Fibroblast of mammary gland (primary cell): ENCODE results near the gene PPP2R2B.
"Not testable (repeated sequence)": the region's sequence is repeated elsewhere in the genome, so short reads cannot be mapped to it uniquely, and the experiment has no call there.

Source experiments
- DNase-seq: peaks from one replicate; pipeline ENCODE4 v3.0.0-alpha.2; 2010; ENCODE audit warnings: low read depth
- H3K4me3 ChIP-seq: 2 replicates; pipeline ENCODE4 v1.5.1; 2011; ENCODE audit warnings: low read depth, mild to moderate bottlenecking, low read length, moderate library complexity; ENCODE audit not compliant: control insufficient read depth
- TF ChIP-seq, protein P1 (sequence below): conservative IDR thresholded peaks from 2 replicates; pipeline ENCODE4 v1.5.1; 2011; ENCODE audit warnings: low read depth, low read length, inconsistent platforms; ENCODE audit not compliant: control insufficient read depth, insufficient read depth

Gene PPP2R2B

DNA sequence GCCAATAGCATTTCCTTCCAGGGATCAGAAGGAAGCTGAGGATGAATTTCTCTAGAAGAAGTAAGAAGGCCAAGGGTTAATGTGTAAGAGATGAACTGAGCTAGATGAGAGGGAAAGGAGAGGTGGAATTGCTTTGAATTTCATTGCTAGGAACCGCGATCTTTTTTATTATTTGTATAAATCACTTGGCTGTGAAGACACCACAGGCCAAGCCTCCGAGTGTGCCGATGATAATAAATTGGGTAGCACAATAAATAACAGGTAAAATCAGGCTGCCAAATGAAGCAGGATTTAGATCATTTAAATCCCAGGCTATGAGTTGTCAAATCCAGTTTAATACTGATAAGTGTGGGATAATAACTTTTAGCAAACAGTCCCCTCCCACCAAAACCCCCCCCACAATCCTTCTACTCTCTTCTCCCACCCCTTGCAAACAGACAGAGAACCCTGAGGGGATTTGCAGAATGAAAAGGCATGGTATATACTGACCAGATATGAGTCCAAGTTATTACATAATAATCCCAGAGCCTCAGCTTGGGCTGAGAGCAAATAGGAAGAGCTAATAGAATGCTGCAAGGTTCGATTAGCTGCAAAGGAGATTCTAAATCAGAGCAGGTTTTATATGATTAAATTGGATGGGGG lies 143.5 kb downstream of the PPP2R2B start:
- no peak overlapping the region for H3K4me3 ChIP-seq
- no peak for DNase-seq
- TF ChIP-seq, protein P1, sequence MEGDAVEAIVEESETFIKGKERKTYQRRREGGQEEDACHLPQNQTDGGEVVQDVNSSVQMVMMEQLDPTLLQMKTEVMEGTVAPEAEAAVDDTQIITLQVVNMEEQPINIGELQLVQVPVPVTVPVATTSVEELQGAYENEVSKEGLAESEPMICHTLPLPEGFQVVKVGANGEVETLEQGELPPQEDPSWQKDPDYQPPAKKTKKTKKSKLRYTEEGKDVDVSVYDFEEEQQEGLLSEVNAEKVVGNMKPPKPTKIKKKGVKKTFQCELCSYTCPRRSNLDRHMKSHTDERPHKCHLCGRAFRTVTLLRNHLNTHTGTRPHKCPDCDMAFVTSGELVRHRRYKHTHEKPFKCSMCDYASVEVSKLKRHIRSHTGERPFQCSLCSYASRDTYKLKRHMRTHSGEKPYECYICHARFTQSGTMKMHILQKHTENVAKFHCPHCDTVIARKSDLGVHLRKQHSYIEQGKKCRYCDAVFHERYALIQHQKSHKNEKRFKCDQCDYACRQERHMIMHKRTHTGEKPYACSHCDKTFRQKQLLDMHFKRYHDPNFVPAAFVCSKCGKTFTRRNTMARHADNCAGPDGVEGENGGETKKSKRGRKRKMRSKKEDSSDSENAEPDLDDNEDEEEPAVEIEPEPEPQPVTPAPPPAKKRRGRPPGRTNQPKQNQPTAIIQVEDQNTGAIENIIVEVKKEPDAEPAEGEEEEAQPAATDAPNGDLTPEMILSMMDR, result no peak

DNA sequence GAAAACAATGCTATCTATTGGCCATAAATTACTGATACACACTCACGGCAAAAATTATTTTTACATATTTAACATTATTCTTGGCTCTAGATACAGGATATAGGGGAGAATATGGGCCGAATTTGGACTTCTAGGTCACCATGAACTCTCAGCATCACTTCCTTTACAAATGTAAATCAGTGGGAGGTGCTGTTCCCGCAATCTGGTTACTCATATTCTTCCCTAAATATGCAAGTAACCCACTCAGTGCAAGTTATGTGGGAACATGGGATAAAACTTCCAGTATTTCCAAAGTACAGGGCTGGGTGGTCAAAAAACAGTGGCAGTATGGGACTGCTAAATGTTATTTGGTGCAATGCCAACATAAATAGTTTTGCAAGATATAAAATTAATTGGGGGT lies 145.6 kb downstream of the PPP2R2B start:
- peak; percentile 44 for DNase-seq
- TF ChIP-seq, protein P1, result no peak
- H3K4me3 ChIP-seq, result no peak overlapping the region

DNA sequence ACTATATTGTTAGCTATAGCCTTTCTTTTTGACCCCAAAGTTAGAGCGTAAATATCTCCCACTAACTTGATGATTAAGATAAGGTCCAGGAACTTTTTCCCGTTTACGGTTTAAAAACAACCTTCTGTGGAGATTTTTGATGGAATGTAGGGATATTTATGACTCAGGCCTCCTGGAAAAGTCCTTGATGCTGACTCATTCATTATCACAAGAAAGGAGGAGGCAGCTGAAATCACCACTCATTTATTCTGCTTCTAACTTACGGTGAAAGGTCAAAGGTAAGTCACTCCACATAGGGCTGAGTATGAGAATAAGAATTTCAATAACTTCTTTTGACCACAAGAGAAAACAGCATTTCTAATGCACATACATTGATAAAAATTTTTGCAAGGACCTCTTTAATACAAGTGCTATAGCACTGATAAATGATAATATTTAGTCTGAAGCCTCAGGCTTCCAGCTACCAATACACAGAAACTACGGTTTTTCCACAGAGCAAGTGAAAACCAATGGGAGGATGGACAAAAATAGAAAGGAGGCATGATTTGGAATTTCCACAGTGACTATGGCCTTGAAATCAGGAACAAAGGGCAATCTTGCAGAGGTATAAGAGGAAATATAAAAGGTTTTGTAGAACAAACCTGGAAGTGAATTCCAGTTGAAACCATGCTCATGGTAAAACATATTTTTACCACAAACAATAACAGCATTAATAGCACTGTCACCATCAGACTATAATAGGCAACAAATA lies 146.5 kb downstream of the PPP2R2B start:
- peak; percentile 95 for DNase-seq
- H3K4me3 ChIP-seq, result no peak overlapping the region
- TF ChIP-seq, protein P1, result no peak

DNA sequence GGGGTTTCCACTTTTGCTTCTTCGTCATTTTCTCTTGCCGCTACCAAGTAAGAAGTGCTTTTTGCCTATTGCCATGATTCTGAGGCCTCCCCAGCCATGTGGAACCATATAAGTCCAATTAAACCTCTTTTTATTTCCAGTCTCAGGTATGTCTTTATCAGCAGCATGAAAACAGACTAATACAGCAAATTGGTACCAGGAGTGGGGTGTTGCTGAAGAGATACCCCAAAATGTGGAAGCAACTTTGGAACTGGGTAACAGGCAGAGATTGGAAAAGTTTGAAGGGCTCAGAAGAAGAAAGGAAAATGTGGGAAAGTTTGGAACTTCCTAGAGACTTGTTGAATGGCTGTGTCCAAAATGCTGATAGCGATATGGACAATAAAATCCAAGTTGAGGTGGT lies 149.8 kb downstream of the PPP2R2B start:
- DNase-seq, H3K4me3 ChIP-seq: not testable (repeated sequence)

DNA sequence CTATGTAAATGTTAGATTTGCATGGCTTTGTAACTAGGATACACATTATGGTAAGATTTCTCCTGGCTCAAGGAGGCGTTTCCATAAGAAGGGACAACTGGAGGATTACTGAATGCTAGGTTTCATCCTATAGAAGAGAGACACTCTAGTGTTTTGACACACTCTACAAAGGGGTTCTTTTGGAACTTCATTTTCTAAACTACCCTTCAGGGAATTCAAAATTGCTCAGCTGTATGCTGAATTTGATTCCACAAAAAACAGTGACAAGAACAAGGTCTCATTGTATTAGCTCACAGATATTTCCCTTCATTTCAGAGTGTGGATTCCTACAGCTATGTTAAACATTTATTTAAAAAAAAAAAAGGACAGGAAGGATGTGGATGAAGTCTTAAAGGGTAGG lies 151.7 kb downstream of the PPP2R2B start:
- no peak for DNase-seq
- TF ChIP-seq, protein P1, result no peak
- H3K4me3 ChIP-seq, result no peak overlapping the region

DNA sequence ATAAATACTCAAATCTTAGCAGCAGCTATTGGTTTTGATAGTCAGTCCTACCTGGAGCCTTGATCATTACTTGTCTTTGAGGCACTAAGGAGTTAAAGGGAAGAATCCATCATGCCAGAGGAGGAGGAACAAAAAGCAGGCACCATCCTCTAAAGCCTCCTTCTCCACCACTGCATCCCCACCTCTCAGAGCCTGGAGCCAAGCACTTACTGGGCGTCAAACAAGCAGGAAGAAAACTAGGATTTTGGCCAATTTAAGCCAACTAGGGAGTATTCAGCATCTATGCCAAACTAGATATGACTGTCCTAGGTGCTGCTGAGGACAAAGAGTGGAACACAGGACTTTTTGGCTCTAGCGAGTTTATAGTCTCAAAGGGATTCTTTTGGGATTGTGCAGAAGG lies 152.5 kb downstream of the PPP2R2B start:
- TF ChIP-seq, protein P1, result no peak
- DNase-seq, result no peak
- H3K4me3 ChIP-seq, result no peak overlapping the region

DNA sequence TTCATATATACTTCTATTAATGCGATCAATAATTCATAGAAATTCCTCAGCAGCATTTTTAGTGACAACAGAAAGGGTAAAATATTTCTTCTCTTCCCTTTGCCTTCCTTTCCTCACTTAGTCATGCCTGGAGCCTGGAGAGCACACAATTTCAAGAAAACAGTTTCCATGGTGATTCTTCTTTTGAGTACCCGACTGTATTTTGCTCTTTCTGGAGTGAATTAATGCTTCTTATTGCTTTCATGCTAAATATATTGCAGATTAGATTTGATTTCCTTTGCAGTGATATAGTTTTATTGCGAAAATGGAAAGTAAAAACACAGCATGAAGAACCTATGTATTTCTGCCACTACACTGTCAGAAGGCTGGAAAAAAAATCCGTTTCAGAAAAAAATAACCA lies 153.5 kb downstream of the PPP2R2B start:
- TF ChIP-seq, protein P1, result no peak
- H3K4me3 ChIP-seq, result no peak overlapping the region

More for the DNA sequence above, 153.5 kb downstream of the PPP2R2B start:
- DNase-seq, result peak; percentile 28
